Activated T-cell treated with anti-CD3 and anti-CD28 coated beads, Interleukin-2, amount 50 U/mL, for 72 hours (primary cell): Measurements from ENCODE around the gene OR51B2. TPM values are rescaled to one million over a fixed set of nuclear protein-coding genes. Genes with fewer than 3 reads are reported as not detected.
"Not testable (repeated sequence)": the region's sequence is repeated elsewhere in the genome, so short reads cannot be mapped to it uniquely, and the experiment has no call there.

Experiments
- ATAC-seq, 2 donors: fragments of 150-1000 bp; cut with Tn5 transposase; replicated peaks in 1 of 2; 2 replicates each; pipeline ENCODE4 v1.10.0; 2021; ENCODE audit warnings: moderate library complexity in 2 of 2, mild to moderate bottlenecking in 1 of 2
- DNase-seq, 2 donors: peaks; one replicate each; pipeline ENCODE4 v3.0.0; 2021 to 2022; ENCODE audit warnings: mixed read lengths in 1 of 2
- H3K27ac Mint-ChIP-seq: one replicate; pipeline ENCODE4 v1.8.0; 2022; ENCODE audit warnings: mild to moderate bottlenecking, moderate library complexity, mixed read lengths
- H3K27me3 Mint-ChIP-seq: one replicate; pipeline ENCODE4 v1.8.0; 2022; ENCODE audit warnings: low read depth, mixed read lengths
- H3K36me3 Mint-ChIP-seq, 2 donors: one replicate each; pipeline ENCODE4 v1.8.0; 2022; ENCODE audit warnings: mixed read lengths in 2 of 2, mild to moderate bottlenecking in 1 of 2; ENCODE audit not compliant: insufficient read depth in 2 of 2
- H3K4me1 Mint-ChIP-seq: one replicate; pipeline ENCODE4 v1.8.0; 2022; ENCODE audit warnings: low read depth, mixed read lengths
- H3K4me3 Mint-ChIP-seq, 2 donors: one replicate each; pipeline ENCODE4 v1.8.0; 2022; ENCODE audit warnings: mild to moderate bottlenecking in 2 of 2, mixed read lengths in 2 of 2, moderate library complexity in 2 of 2
- H3K9me3 Mint-ChIP-seq, 2 donors: one replicate each; pipeline ENCODE4 v1.8.0; 2022; ENCODE audit warnings: mixed read lengths in 2 of 2
- total RNA-seq, 2 donors: library from RNA; stranded (reverse); gene quantifications; one replicate each; pipeline ENCODE4 v1.2.3, GENCODE V29; 2022

The OR51B2 gene
- not detected for total RNA-seq

- H3K4me1 Mint-ChIP-seq: no peaks in the 10 kb centered on the region
- no peak for ATAC-seq
- peaks cover 10% of the 10 kb centered on the region for H3K27me3 Mint-ChIP-seq
- DNase-seq: no peak
- no peak within 1 kb of the TSS for H3K27ac Mint-ChIP-seq
- H3K9me3 Mint-ChIP-seq: peaks cover 0 to 6% of the 10 kb centered on the region in 2 donors
- no peak within 1 kb of the TSS for H3K4me3 Mint-ChIP-seq
- no peaks in the 10 kb centered on the region for H3K36me3 Mint-ChIP-seq
These were observed at the start of gene OR51B2 for GRCh38 chr11:5324197-5324596. Gene OR51B2 (minus strand): TSS chr11:5324297. CDS start chr11:5324297, 0 bp downstream.

- Mint-ChIP-seq H3K4me1 (no peaks in the 10 kb centered on the region), H3K9me3 (peaks cover 0 to 2% of the 10 kb centered on the region in 2 donors), H3K36me3 (no peaks in the 10 kb centered on the region), H3K27ac (no peak overlapping the region), H3K27me3 (peaks cover 7% of the 10 kb centered on the region), H3K4me3 (no peak overlapping the region)
- no peak for DNase-seq
- no peak for ATAC-seq
These were observed 45.7 kb upstream of the OR51B2 start for GRCh38 chr11:5369789-5370188.

DNA sequence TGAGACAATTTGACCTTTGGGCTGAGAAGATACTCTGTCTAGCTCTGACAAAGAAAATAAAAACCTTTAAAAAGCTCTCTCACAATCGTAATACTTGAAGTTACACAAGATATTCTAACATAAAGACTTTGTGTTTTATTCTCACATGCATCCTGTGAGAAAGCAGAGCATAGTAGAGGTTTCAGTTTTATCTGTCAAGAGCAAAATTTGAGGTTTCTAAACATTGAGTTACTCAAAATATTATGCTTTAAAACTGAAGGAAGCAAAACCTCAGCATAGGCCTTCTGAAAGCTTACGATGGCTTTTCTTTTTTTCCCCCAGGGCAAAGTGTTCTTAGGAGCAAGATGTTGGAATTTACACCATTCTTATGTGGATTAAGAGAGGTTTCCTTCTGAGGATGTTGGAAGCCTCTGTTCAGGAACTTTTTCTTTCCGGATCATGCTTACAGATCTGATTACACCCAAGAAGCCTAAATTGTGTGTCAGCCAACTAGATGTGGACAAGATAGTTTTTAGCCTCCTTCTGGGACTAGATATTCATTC lies 44.5 kb upstream of the OR51B2 start:
- ATAC-seq: no peak
- Mint-ChIP-seq H3K9me3 (peaks cover 2 to 3% of the 10 kb centered on the region in 2 donors), H3K4me1 (no peaks in the 10 kb centered on the region), H3K27ac (no peak overlapping the region), H3K4me3 (no peak overlapping the region), H3K36me3 (no peaks in the 10 kb centered on the region), H3K27me3 (peaks cover 7% of the 10 kb centered on the region)
- DNase-seq: no peak

DNA sequence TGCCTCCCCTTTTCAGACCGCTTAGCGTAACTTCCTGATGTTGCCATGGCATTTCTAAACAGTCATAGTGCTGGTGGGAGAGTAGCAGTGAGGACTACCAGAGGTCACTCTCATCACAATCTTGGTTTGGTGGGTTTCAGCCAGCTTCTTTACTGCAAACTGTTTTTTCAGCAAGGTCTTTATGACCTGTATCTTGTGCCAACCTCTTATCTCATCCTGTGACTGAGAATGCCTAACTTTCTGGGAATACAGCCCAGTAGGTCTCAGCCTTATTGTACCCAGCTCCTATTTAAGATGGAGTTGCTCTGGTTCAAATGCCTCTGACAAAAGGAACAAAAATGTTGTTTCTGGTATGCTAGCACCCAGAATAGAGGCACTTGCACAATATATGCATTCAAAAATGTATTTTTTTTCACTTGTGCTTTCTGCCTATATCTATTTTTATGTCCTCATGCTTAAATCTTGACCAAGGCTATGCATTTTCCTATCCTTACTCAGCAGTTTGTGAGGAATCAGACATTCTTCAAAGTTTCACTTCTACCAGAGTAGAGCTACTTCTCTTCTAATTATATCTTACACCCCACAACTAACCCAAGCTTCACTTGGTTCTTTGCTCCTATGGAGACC lies 43.5 kb upstream of the OR51B2 start:
- Mint-ChIP-seq H3K27me3 (peaks cover 7% of the 10 kb centered on the region), H3K27ac (no peak overlapping the region), H3K9me3 (peaks cover 3 to 4% of the 10 kb centered on the region in 2 donors), H3K4me3 (no peak overlapping the region), H3K36me3 (no peaks in the 10 kb centered on the region), H3K4me1 (no peaks in the 10 kb centered on the region)
- no peak for DNase-seq
- no peak for ATAC-seq

DNA sequence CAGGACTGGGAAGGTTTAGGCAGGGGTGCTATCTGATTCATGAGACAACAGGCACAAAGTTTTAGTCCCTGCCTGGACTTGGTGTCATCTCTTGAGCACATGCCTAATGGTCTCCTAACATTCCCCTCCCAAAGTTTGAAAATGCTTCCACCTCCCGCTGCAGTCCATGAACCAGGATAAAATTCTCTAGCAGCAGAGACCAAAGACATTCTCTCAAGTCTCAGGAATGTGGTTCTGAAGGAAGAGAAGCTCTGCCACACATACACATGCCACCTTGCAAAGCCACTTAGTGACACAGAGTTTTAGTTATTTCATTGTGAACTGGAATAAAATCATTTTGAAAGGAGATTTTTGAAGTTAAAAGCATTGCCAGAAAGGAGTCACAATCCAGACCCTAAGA lies 42.8 kb upstream of the OR51B2 start:
- Mint-ChIP-seq H3K9me3 (peaks cover 3 to 4% of the 10 kb centered on the region in 2 donors), H3K27me3 (peaks cover 7% of the 10 kb centered on the region), H3K27ac (no peak overlapping the region), H3K4me1 (no peaks in the 10 kb centered on the region), H3K4me3 (no peak overlapping the region), H3K36me3 (no peaks in the 10 kb centered on the region)
- DNase-seq (no peak), ATAC-seq (no peak)

GRCh38 chr11:5366365-5366764 lies 42.3 kb upstream of the OR51B2 start:
- not testable (repeated sequence) for H3K9me3 Mint-ChIP-seq, DNase-seq, H3K36me3 Mint-ChIP-seq, ATAC-seq, H3K4me1 Mint-ChIP-seq, H3K27me3 Mint-ChIP-seq, H3K27ac Mint-ChIP-seq, H3K4me3 Mint-ChIP-seq

DNA sequence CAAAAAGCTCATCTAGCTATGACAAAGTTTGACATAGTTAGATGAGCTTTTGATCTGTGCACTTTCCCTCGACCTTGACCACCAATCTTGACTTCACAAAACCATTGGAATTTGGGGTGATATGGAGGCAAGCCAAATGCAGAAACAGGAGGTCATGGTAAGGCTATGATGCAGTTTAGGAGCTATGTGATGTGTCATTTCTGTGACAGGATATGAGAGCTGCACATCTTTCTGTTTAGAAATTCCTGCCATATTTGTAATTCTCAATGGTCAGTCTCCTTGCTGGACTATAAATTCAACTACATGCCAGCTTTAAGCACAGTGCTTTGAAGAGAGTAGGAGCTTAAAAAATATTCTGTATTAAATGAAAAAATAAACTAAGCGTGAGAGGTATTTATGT lies 40.1 kb upstream of the OR51B2 start:
- Mint-ChIP-seq H3K27me3 (peaks cover 7% of the 10 kb centered on the region), H3K27ac (no peak overlapping the region), H3K4me1 (no peaks in the 10 kb centered on the region)

DNA sequence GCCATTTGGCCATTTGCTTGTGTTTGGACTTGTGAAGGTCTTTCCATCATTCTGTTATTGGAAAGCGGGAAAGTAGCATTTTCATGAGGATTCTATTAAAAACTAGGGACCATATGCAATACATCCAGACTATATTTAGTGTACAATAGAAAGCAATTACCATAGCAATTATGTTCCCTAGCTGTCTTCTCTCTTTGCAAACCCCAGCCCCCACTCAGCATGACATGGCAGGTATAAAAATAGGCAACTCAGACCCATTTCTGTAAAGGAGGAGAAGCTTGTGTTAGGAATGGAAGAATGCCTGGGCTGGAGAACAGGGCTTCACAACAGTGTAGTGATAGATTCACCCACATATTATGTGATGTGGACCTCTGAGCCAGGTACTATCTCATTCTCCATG lies 39.6 kb upstream of the OR51B2 start:
- no peaks in the 10 kb centered on the region for H3K36me3 Mint-ChIP-seq
- H3K4me3 Mint-ChIP-seq: no peak overlapping the region
- H3K27me3 Mint-ChIP-seq: peaks cover 7% of the 10 kb centered on the region
- no peak overlapping the region for H3K27ac Mint-ChIP-seq
- H3K9me3 Mint-ChIP-seq: peaks cover 3 to 6% of the 10 kb centered on the region in 2 donors
- H3K4me1 Mint-ChIP-seq: no peaks in the 10 kb centered on the region
- ATAC-seq (no peak), DNase-seq (no peak)

More for the DNA sequence above, 40.1 kb upstream of the OR51B2 start:
- no peak for DNase-seq
- H3K4me3 Mint-ChIP-seq: no peak overlapping the region
- H3K36me3 Mint-ChIP-seq: no peaks in the 10 kb centered on the region
- ATAC-seq: no peak
- H3K9me3 Mint-ChIP-seq: peaks cover 3 to 6% of the 10 kb centered on the region in 2 donors

DNA sequence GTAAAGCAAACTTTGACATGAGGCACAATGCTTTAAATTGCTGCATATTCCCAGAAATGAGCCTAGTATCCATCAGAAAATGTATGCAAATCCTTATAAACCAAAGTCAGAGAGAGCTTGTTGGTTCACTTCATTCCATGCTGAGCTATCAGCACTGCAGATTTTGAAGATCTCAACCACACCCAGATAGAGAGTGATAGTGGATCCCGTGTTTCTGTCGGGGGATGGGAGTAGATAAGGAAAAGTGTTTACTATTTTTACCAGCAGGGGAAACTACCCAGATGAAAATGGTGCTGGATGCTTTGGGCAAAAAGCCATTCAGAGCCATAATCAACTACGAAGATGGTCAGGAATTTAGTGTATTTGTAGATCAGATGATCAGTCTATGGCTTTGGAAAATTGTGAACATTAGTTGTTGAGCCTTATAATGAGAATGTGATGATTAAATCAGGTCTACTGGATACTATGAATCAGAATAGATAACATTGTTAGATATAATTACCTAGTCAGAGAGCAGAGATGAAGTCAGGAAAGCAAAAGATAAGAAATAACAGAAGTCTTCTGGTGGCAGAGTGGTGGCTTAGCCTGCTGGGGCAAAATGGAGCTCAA lies 38.0 kb upstream of the OR51B2 start:
- Mint-ChIP-seq H3K36me3 (no peaks in the 10 kb centered on the region), H3K27me3 (peaks cover 7% of the 10 kb centered on the region), H3K4me3 (no peak overlapping the region), H3K27ac (no peak overlapping the region), H3K4me1 (no peaks in the 10 kb centered on the region), H3K9me3 (peaks cover 3 to 6% of the 10 kb centered on the region in 2 donors)
- DNase-seq (no peak), ATAC-seq (no peak)

GRCh38 chr11:5356031-5356430 lies 31.9 kb upstream of the OR51B2 start:
- not testable (repeated sequence) for H3K27me3 Mint-ChIP-seq, H3K4me1 Mint-ChIP-seq, ATAC-seq, H3K4me3 Mint-ChIP-seq, H3K27ac Mint-ChIP-seq, H3K36me3 Mint-ChIP-seq, H3K9me3 Mint-ChIP-seq, DNase-seq

DNA sequence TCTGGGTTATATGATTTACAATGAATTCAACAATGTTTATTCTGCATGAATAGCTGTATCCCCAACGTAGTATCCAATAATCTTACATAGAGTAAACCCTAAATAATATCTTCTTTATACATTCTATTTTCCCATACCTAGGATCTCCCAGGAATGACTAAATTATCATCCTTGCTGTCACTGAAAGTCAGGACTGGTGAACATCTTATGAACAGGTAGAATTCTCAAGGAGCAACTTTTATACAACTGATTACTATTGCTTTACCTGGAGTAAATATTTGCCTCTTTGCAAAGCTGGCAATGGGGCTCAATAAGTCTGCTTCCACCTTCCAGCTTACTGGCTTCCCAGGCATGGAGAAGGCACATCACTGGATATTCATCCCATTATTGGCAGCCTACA lies 27.1 kb upstream of the OR51B2 start, which contains the start of gene OR51B6:
Gene OR51B6 (plus strand): TSS at position 301 of the 400 bp plus-strand sequence. CDS start 0 bp downstream, at position 301.
- H3K27me3 Mint-ChIP-seq: peaks cover 14% of the 10 kb centered on the region
- H3K4me1 Mint-ChIP-seq: no peaks in the 10 kb centered on the region
- no peak within 1 kb of the TSS for H3K4me3 Mint-ChIP-seq
- DNase-seq (no peak), ATAC-seq (no peak)
- H3K9me3 Mint-ChIP-seq: peaks cover 0 to 3% of the 10 kb centered on the region in 2 donors
- H3K27ac Mint-ChIP-seq: no peak within 1 kb of the TSS
- H3K36me3 Mint-ChIP-seq: no peaks in the 10 kb centered on the region

DNA sequence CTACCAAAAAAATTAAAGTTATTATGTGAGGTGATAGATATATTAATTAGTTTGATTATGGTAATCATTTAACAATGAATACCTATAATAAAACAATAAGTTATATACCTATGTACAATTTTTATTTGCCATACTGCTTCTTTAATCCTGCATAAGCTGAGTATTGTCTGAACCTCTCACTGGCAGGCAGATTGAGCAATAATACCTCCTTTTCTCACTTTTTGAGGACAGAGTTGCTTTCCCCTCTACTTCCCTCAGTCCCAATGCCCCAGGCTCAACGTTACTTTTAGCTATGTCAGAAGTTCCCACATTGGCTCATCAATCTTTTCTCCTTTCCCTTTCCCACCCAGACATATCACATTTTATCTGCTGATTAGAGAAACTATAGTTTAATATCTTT lies 25.5 kb upstream of the OR51B2 start:
- Mint-ChIP-seq H3K36me3 (no peaks in the 10 kb centered on the region), H3K9me3 (peaks cover 0 to 3% of the 10 kb centered on the region in 2 donors), H3K4me3 (no peak overlapping the region), H3K27me3 (peaks cover 14% of the 10 kb centered on the region), H3K4me1 (no peaks in the 10 kb centered on the region), H3K27ac (no peak overlapping the region)
- DNase-seq (no peak), ATAC-seq (no peak)

DNA sequence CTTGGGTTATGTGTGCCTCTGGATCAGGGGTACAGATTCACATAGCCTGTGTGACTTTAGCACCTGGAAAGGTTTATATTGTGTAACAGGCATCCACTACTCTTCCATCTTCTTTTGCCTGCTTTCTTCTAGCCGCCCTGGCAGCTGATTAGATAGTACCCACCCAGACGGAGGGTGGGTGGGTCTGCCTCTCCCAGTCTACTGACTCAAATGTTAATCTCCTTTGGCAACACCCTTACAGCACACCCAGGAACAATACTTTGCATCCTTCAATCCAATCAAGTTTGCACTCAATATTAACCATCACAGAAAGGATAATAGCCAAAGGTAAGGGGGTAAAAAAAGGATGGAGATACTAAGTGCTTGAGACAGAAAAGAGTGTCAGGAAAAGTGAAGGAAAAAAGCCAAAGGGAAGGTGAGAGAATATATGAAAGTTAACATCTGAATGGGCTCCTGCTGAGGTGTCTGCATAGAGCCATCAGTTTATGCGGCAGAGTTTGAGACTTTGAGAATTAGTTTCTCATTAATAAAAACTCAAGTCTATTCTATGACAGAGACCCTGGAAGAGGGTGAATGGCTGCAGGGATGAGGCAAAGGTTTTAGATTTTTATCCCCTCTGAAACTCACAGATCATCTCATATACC lies 24.6 kb upstream of the OR51B2 start:
- ATAC-seq: no peak
- Mint-ChIP-seq H3K4me3 (no peak overlapping the region), H3K27me3 (peaks cover 14% of the 10 kb centered on the region)

More for the DNA sequence above, 24.6 kb upstream of the OR51B2 start:
- Mint-ChIP-seq H3K9me3 (peaks cover 0 to 3% of the 10 kb centered on the region in 2 donors), H3K27ac (no peak overlapping the region), H3K4me1 (no peaks in the 10 kb centered on the region), H3K36me3 (no peaks in the 10 kb centered on the region)
- no peak for DNase-seq
